Measurements from ENCODE around the gene WBP1L.
"Not testable (repeated sequence)": the region's sequence is repeated elsewhere in the genome, so short reads cannot be mapped to it uniquely, and the experiment has no call there.

WBP1L gene

DNA sequence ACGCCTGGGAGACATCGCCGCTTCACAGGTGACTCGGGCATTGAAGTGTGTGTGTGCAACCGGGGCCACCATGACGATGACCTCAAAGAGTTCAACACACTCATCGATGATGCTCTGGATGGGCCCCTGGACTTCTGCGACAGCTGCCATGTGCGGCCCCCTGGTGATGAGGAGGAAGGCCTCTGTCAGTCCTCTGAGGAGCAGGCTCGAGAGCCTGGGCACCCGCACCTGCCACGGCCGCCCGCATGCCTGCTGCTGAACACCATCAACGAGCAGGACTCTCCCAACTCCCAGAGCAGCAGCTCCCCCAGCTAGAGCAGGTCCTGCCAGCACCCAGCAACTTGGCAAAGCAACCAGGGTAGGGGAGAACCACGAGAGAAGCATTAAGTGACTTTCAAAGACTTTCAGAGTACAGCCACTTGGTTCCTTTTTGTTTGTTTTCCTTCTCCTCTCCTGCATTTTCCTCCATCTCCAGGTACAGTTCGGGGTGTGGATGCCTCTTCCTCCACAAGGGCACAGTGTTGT lies 69.3 kb downstream of the WBP1L start:
- no peak for DNase-seq

GRCh38 chr10:102813734-102814452 lies 70.1 kb downstream of the WBP1L start:
- DNase-seq = no peak

DNA sequence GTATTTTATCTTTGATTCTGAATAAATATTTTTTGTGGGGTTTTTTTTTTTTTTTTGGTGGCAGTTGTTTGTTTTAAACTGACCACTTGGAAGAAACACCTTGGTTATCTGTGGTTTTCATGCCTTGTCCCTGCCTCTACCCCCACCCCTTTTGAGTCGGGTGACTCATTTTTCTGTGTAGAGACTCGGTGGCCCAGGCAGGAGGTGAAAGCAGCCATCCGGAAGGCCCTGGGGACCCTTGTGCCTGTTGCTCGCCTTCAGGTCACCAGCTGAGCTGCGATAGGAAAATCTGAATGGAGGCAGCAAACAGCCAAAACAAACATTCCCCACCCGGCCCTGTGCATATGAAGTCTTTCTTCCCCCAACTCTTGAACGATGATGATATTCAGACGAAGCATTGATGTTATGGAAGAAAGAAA lies 70.7 kb downstream of the WBP1L start:
- no peak for DNase-seq

DNA sequence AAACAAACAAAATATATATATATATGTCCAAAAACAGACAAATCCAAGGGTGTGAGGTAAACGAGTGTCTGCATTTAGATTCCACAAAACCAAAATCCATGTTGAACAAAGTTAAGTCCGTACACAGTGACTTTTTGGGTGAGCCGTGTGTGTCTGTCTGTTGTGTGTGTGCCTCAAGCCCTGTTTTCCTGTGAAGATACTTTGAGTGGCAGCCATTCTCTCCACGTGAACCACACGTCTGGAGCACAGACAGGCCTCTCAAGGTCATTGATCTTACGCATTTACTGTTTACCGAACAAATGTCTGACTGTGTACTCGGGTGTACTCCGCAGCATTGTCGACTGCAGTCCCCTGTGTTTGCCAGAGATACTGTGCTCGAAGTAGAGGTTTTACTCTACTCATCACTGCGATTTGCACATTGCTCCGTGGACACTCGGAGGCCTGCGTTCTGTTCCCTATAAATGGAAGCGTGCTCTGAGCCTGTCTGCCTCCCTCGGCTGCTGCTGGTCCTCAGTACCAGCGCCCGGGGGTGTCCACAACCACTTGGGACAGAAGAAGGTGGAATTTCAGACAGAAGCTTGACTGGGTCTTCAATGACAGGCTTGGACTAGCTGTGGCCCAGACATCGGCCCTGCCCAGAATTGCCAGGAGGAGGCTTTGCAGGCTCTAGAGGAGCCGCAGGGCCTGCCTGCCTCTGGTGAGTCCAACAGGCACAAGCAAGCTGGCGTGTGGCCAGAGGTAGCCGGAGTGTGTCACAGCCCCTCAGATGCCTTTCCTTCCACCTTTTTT lies 71.3 kb downstream of the WBP1L start:
- no peak for DNase-seq

DNA sequence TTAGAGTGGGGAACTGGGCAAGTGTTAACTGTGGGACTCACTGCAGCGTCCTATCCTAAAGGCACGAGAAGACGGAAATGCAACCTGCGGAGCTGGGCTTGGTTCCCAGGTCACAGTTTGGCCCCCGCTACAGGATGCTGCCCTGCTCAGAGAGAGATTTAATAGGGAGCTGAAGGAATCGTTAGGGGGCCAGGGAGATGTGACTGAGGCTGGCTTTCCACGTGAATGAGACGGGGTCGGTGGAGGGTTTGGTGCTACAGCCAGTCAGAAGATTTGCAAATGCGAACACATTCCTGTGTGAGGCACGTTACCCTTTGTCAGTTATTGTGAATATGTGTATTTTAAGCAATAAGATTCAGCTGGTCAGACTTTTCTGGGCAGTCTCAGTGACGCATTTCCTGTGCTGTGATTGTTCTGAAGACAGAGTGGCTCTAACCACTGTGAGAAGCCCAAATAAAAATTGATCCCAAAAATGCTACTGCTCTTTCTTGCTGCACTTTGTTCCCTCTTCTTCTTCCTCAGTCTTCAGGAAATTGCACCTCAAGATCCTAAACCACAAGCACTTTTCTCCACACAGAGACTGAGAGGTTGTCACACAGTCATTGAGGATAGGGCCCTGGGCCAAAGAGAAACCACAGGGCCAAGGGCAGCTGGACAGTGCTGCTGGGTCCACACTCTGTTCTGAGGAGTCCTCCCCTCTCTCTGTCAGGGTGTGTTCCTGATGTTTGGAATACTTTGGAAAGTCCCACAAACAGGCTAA lies 72.2 kb downstream of the WBP1L start:
- DNase-seq = no peak

DNA sequence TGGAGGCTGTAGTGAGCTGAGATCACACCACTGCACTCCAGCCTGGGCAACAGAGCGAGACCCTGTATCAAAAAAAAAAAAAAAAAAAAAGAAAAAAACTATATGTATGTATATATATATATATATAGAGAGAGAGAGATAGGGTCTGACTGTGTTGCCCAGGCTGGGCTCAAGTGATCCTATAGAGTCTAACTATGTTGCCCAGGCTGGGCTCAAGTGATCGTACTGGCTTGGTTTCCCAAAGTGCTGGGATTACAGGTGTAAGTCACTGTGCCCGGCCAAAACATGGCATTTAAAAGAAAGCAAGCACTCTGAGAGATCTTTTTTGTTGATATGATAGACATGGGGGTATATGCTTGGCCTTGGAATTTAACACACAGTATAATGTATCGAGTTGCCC lies 73.4 kb downstream of the WBP1L start:
- DNase-seq = no peak

- no peak for DNase-seq
Observed at GRCh38 chr10:102819054-102819453, 75.3 kb downstream of the WBP1L start.

- DNase-seq = not testable (repeated sequence)
Observed at GRCh38 chr10:102820008-102820407, 76.3 kb downstream of the WBP1L start.

DNA sequence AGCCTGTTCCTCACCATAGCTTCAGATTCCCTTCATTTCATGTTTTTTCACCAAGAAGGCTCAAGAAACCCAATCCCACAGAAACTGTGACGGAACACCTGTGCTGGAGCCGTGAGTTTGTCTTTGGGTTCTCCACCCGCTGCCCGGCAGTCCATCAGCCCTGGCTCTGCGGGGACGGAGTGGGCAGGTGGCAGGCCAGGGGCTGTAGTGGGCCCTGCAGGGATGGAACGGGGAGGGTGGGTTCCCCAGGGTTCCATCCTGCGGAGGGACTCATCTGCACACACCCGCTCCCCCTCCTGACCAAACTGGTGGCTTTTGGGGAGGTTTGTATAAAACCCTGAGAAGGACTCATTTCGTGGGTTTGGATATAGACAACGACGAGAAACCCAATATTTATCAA lies 78.5 kb downstream of the WBP1L start:
- DNase-seq = no peak

GRCh38 chr10:102824664-102825063 lies 80.9 kb downstream of the WBP1L start:
- DNase-seq = no peak

DNA sequence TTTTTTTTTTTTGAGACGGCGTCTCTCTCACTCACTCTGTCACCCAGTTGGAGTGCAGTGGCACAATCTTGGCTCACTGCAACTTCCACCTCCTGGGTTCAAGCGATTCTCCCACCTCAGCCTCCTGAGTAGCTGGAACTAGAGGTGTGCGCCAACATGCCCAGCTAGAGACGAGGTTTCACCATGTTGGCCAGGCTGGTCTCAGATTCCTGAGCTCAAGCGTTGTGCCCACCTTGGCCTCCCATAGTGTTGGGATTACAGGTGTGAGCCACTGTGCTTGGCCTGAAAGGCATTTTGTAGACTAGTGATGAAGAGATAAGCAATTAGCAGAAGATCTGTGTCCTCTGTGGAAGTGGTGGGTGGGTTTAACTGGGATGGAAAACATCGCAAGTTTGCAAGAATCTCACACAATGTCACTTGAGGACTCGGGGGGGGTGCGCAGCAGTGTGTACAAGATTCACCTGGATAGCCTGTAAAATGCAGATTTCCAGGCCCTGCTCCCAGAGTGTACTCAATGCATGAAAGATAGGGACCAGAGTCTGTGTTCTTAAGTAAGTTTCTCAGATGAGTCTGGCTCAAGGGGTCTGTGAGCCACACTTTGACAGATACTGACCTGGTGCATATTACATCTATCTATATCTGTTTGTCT lies 82.5 kb downstream of the WBP1L start:
- DNase-seq = no peak

GRCh38 chr10:102827597-102827975 lies 83.8 kb downstream of the WBP1L start:
- no peak for DNase-seq

- DNase-seq = peak in 1 of 3 experiments; percentile 6
Observed at GRCh38 chr10:102831322-102832071, 87.7 kb downstream of the WBP1L start.

- no peak for DNase-seq
Observed at GRCh38 chr10:102832248-102832647, 88.5 kb downstream of the WBP1L start.

DNA sequence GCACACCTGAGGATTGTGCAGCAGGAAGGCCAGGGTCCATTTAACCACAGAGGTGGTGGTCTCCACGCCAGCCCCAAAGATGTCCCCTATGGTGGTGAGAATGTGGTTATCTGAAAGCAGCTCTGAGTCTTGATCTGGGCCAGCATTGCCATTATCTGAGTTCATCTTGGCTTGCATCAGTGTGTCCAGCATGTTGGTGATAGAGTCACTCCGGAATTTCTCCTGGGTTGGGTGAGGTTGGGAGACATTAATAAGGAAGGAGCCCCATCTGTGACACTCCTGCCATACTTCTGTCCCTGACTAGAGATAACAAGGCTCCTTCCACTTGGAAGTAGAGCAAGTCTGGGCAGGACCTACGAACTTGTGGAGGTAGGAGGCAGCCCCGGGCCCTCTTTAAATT lies 89.2 kb downstream of the WBP1L start:
- DNase-seq = no peak

DNA sequence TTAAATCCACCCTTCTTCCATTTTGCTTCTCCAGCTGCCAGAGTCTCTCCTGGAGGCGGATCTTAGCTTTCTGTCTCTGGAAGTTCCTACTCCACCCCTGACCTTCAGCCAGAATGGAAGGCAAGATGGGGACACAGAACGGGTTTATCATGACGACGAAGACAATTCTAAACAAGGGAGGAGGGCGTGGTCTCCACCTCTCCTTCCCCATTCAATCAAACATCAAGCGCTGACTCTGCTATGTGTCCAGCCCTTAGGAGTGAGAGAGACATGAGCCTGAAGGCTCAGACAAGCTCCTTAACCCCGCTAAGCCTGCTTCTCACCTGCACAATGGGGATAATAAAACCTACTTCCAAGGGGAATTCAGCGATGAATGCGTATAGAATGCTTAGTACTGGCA lies 90.4 kb downstream of the WBP1L start:
- peak in 1 of 3 experiments; percentile 14 for DNase-seq

- peak; percentile 39 to 79 (median 59) for DNase-seq
Observed at GRCh38 chr10:102835007-102835482, 91.3 kb downstream of the WBP1L start.

GRCh38 chr10:102837230-102837721 lies 93.5 kb downstream of the WBP1L start, which contains the start of gene CYP17A1:
TSS of gene CYP17A1 (minus strand) at chr10:102837413. CDS start at chr10:102837361, 52 bp downstream.
- no peak for DNase-seq

GRCh38 chr10:102838276-102838927 lies 94.7 kb downstream of the WBP1L start:
- not testable (repeated sequence) for DNase-seq

DNA sequence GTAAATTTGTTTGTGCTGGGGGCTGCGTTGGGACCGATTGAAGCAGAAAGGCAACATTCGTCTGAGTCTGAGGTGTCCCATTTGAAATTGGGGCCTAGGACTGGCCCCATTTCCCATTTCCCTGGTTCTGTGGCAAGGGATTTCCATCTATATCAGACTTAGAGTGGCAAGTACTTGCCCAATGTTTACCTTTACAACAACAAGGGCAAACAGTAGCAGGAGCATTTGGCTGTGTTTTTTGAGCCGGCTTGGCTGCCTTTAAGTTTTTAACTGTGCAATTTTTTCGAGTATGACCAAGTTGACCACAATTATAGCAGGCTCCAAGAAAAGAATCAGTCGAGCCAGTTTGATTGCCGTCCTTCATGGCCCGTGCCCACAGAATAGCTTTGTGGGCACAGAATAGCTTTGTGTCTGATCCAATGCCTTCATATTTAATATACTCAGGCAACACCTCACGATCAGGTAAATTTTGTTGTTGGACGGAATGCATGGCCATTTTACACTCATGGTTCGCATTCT lies 98.1 kb downstream of the WBP1L start:
- no peak for DNase-seq

DNA sequence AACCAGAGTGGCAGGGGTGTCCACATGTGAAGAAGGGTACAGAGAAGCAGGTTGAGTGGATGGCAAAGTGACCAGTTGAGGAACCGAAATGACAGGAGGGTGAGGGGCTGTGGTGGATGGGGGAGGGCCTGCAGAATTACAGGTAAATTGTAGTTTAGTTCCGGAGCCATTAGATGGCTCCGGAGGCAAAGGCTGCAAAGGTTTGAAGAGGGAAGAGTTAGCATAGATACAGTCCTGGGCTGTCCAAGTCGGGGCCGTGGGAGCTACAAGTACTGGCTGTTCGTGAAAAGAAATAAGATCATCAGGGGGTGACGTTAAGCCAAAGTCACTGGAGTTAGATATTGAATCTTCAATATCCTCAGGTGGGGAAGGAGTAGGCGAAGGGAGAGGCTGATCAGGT lies 99.4 kb downstream of the WBP1L start:
- not testable (repeated sequence) for DNase-seq
